Activated naive CD4-positive, alpha-beta T cell treated with anti-CD3 and anti-CD28 coated beads, Interleukin-2, amount 50 U/mL, for 16 hours (primary cell): ENCODE measurements around the gene DRD2.

Experiments
- DNase-seq: peaks from one replicate; pipeline ENCODE4 v3.0.0-alpha.2; 2020

Gene DRD2

DNA sequence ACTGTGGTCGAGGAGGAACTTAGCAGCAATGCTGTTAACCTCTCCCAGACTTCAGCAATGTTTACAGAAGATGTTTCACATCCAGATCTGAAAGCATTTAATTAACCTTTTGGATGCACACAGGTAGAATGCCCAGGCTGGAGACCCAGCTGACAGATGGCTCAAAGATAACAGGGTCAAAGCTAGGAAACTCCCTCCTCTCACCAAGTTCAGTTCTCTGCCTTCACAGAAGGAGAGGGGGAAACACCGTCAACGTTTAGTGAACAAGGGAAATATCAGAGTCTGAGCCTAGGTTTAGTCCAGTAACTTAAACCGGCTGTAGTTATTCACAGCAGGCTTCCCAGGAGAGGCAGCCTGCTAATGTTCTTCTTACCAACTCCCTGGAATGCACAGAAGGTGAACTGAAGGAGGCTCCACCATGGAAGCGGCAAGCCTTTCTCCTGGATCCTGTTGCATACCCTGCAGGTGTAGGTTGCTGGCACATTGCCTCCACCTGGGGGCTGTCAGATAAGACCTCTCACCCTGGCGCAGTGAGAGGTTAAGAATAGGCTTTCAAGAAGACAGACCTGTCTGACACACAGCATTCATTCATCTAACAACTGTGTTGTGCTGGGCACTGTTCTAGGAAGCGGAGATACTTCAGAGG lies 111.1 kb downstream of the DRD2 start:
- DNase-seq = no peak

GRCh38 chr11:113363406-113363805 lies 111.8 kb downstream of the DRD2 start:
- no peak for DNase-seq
